ENCODE results near the gene TMSB4X. TPM values are rescaled to one million over a fixed set of nuclear protein-coding genes. Genes with fewer than 3 reads are reported as not detected.
A peak's percentile ranks its signal among the peaks of the same experiment; 100 is the strongest.

The TMSB4X gene
- total RNA-seq, 4 donors from 2014 or later = 3,072 to 3,725 (median 3,326) TPM

GRCh38 chrX:12991575-12991974, 16.7 kb downstream of the TMSB4X start:
- DNase-seq (ENCODE audit: extremely low spot score) = no peak
- intact Hi-C loops (cut with DNase I) = no loop called here
- 87% methylated on average over 3 of the region's 3 CpGs for WGBS
- TF ChIP-seq CTCF (IDR thresholded peaks at IDR 0.05) (no peak), POLR2AphosphoS5 (IDR thresholded peaks at IDR 0.05) (no peak), POLR2A (IDR thresholded peaks at IDR 0.05; ENCODE audit: low read depth) (no peak), EP300 (IDR thresholded peaks at IDR 0.05) (no peak)
- Histone ChIP-seq H3K4me1 (peaks cover 0 to 36% (median 17%) of the 10 kb centered on the region in 4 donors), H3K9me3 (no peaks in the 10 kb centered on the region), H3K36me3 (no peaks in the 10 kb centered on the region), H3K27me3 (no peaks in the 10 kb centered on the region), H3K27ac (replicated peaks in 1 of 4) (no peak overlapping the region), H3K4me3 (no peak overlapping the region)

- no peaks in the 10 kb centered on the region for H3K36me3 ChIP-seq
- TF ChIP-seq POLR2A (IDR thresholded peaks at IDR 0.05; ENCODE audit: low read depth) (no peak), POLR2AphosphoS5 (IDR thresholded peaks at IDR 0.05) (no peak)
- peak overlapping the region; percentile 10 to 22 (median 20) for H3K27ac ChIP-seq (replicated peaks in 1 of 4)
- DNase-seq (ENCODE audit: extremely low spot score) = no peak
- no peak overlapping the region for H3K4me3 ChIP-seq
- WGBS = 64% methylated on average over 4 of the region's 4 CpGs
- no peaks in the 10 kb centered on the region for H3K9me3 ChIP-seq
- peaks cover 0 to 31% (median 14%) of the 10 kb centered on the region in 4 donors for H3K4me1 ChIP-seq
- H3K27me3 ChIP-seq = no peaks in the 10 kb centered on the region
- intact Hi-C loops (cut with DNase I) = no loop called here
These were observed 17.7 kb downstream of the TMSB4X start for GRCh38 chrX:12992544-12993118.

- Histone ChIP-seq H3K27ac (replicated peaks in 1 of 4) (peak overlapping the region in 2 of 4 donors; percentile 7 to 19), H3K36me3 (no peaks in the 10 kb centered on the region), H3K4me3 (no peak overlapping the region), H3K27me3 (no peaks in the 10 kb centered on the region), H3K4me1 (peaks cover 4 to 26% (median 10%) of the 10 kb centered on the region in 4 donors), H3K9me3 (no peaks in the 10 kb centered on the region)
- no peak for TF ChIP-seq POLR2A (IDR thresholded peaks at IDR 0.05; ENCODE audit: low read depth)
- peak in 1 of 3 experiments; percentile 7 for TF ChIP-seq CTCF (IDR thresholded peaks at IDR 0.05)
- DNase-seq (ENCODE audit: extremely low spot score) = no peak
- 67% methylated on average over 1 of the region's 1 CpG for WGBS
- intact Hi-C loops (cut with DNase I) = no loop called here
These were observed 18.9 kb downstream of the TMSB4X start for GRCh38 chrX:12993826-12994225.

GRCh38 chrX:12994321-12994720, 19.4 kb downstream of the TMSB4X start:
- H3K36me3 ChIP-seq = no peaks in the 10 kb centered on the region
- H3K9me3 ChIP-seq = no peaks in the 10 kb centered on the region
- 55% methylated on average over 4 of the region's 4 CpGs for WGBS
- intact Hi-C loops (cut with DNase I) = no loop called here
- TF ChIP-seq CTCF (IDR thresholded peaks at IDR 0.05) (no peak), EP300 (IDR thresholded peaks at IDR 0.05) (no peak), POLR2A (IDR thresholded peaks at IDR 0.05; ENCODE audit: low read depth) (no peak)
- H3K4me1 ChIP-seq = peaks cover 4 to 23% (median 8%) of the 10 kb centered on the region in 4 donors
- peak overlapping the region in 1 of 4 donors; percentile 7 for H3K27ac ChIP-seq (replicated peaks in 1 of 4)
- H3K27me3 ChIP-seq = no peaks in the 10 kb centered on the region
- no peak for DNase-seq (ENCODE audit: extremely low spot score)
- no peak overlapping the region for H3K4me3 ChIP-seq

GRCh38 chrX:12996934-12997435, 22.1 kb downstream of the TMSB4X start:
- intact Hi-C loops (cut with DNase I) = no loop called here
- WGBS = 88% methylated on average over 3 of the region's 3 CpGs

More at GRCh38 chrX:12996934-12997435, 22.1 kb downstream of the TMSB4X start:
- Histone ChIP-seq H3K4me1 (peaks cover 4 to 18% (median 8%) of the 10 kb centered on the region in 4 donors), H3K36me3 (no peaks in the 10 kb centered on the region), H3K27ac (replicated peaks in 1 of 4) (no peak overlapping the region), H3K4me3 (no peak overlapping the region), H3K27me3 (no peaks in the 10 kb centered on the region), H3K9me3 (no peaks in the 10 kb centered on the region)
- DNase-seq (ENCODE audit: extremely low spot score) = no peak
- no peak for TF ChIP-seq CTCF (IDR thresholded peaks at IDR 0.05)
- TF ChIP-seq EP300 (IDR thresholded peaks at IDR 0.05) = no peak
- no peak for TF ChIP-seq POLR2A (IDR thresholded peaks at IDR 0.05; ENCODE audit: low read depth)
- TF ChIP-seq POLR2AphosphoS5 (IDR thresholded peaks at IDR 0.05) = no peak
